ENCODE data around the gene RLN3. TPM values are rescaled to one million over a fixed set of nuclear protein-coding genes. Genes with fewer than 3 reads are reported as not detected.
"Not testable (repeated sequence)": the region's sequence is repeated elsewhere in the genome, so short reads cannot be mapped to it uniquely, and the experiment has no call there.

RLN3 gene
- total RNA-seq, 2 donors from 2014 or later, result not detected

- Mint-ChIP-seq H3K27me3 (no peaks in the 10 kb centered on the region), H3K4me3 (peak overlapping the region; percentile 90), H3K27ac (peak overlapping the region; percentile 98), H3K36me3 (ENCODE audit: low read depth) (peaks cover 13% of the 10 kb centered on the region), H3K4me1 (peaks cover 21% of the 10 kb centered on the region), H3K9me3 (no peaks in the 10 kb centered on the region)
- no peak for ATAC-seq (replicated peaks)
Measured at GRCh38 chr19:14002571-14003250, 25.2 kb upstream of the RLN3 start.

- H3K27ac Mint-ChIP-seq, result peak overlapping the region; percentile 98
- no peak for ATAC-seq (replicated peaks)
- peaks cover 13% of the 10 kb centered on the region for H3K36me3 Mint-ChIP-seq (ENCODE audit: low read depth)
- H3K4me1 Mint-ChIP-seq, result peaks cover 21% of the 10 kb centered on the region
- no peaks in the 10 kb centered on the region for H3K9me3 Mint-ChIP-seq
- no peaks in the 10 kb centered on the region for H3K27me3 Mint-ChIP-seq
- H3K4me3 Mint-ChIP-seq, result peak overlapping the region; percentile 90
Measured at GRCh38 chr19:14003251-14004055, 24.5 kb upstream of the RLN3 start.

- Mint-ChIP-seq H3K4me3 (peak overlapping the region; percentile 94), H3K27ac (peak overlapping the region; percentile 96), H3K4me1 (peaks cover 21% of the 10 kb centered on the region), H3K27me3 (no peaks in the 10 kb centered on the region), H3K9me3 (no peaks in the 10 kb centered on the region), H3K36me3 (ENCODE audit: low read depth) (peaks cover 13% of the 10 kb centered on the region)
- no peak for ATAC-seq (replicated peaks)
Measured at GRCh38 chr19:14004619-14005348, 23.2 kb upstream of the RLN3 start.

GRCh38 chr19:14005349-14006084 lies 22.4 kb upstream of the RLN3 start:
- Mint-ChIP-seq H3K4me1 (peaks cover 21% of the 10 kb centered on the region), H3K36me3 (ENCODE audit: low read depth) (peaks cover 13% of the 10 kb centered on the region), H3K4me3 (peak overlapping the region; percentile 94), H3K27me3 (no peaks in the 10 kb centered on the region), H3K9me3 (no peaks in the 10 kb centered on the region), H3K27ac (peak overlapping the region; percentile 99)
- ATAC-seq (replicated peaks), result peak; percentile 52

GRCh38 chr19:14006085-14006765 lies 21.7 kb upstream of the RLN3 start, which contains the start of gene RFX1:
RFX1 (minus strand) TSS chr19:14006320; CDS start chr19:13993843, 12,477 bp downstream.
- no peaks in the 10 kb centered on the region for H3K27me3 Mint-ChIP-seq
- peak within 1 kb of the TSS; percentile 99 for H3K27ac Mint-ChIP-seq
- H3K4me1 Mint-ChIP-seq, result peaks cover 17% of the 10 kb centered on the region
- ATAC-seq (replicated peaks), result peak; percentile 84
- H3K36me3 Mint-ChIP-seq (ENCODE audit: low read depth), result peaks cover 13% of the 10 kb centered on the region
- no peaks in the 10 kb centered on the region for H3K9me3 Mint-ChIP-seq
- peak within 1 kb of the TSS; percentile 94 for H3K4me3 Mint-ChIP-seq

- peak; percentile 31 for ATAC-seq (replicated peaks)
Measured at GRCh38 chr19:14006766-14007562, 21.0 kb upstream of the RLN3 start.

GRCh38 chr19:14012378-14012915 lies 15.5 kb upstream of the RLN3 start:
- Mint-ChIP-seq H3K4me1 (no peaks in the 10 kb centered on the region), H3K9me3 (no peaks in the 10 kb centered on the region), H3K4me3 (no peak overlapping the region), H3K27me3 (no peaks in the 10 kb centered on the region), H3K27ac (no peak overlapping the region), H3K36me3 (ENCODE audit: low read depth) (no peaks in the 10 kb centered on the region)
- no peak for ATAC-seq (replicated peaks)

More at GRCh38 chr19:14006766-14007562, 21.0 kb upstream of the RLN3 start:
- Mint-ChIP-seq H3K9me3 (no peaks in the 10 kb centered on the region), H3K4me1 (peaks cover 16% of the 10 kb centered on the region), H3K4me3 (peak overlapping the region; percentile 91), H3K36me3 (ENCODE audit: low read depth) (peaks cover 13% of the 10 kb centered on the region), H3K27me3 (no peaks in the 10 kb centered on the region), H3K27ac (peak overlapping the region; percentile 99)

GRCh38 chr19:14015524-14016035 lies 12.4 kb upstream of the RLN3 start:
- Mint-ChIP-seq H3K4me3 (no peak overlapping the region), H3K4me1 (no peaks in the 10 kb centered on the region), H3K9me3 (no peaks in the 10 kb centered on the region), H3K27ac (no peak overlapping the region), H3K36me3 (ENCODE audit: low read depth) (no peaks in the 10 kb centered on the region), H3K27me3 (no peaks in the 10 kb centered on the region)
- ATAC-seq (replicated peaks), result peak; percentile 48

- ATAC-seq (replicated peaks), result no peak
- no peaks in the 10 kb centered on the region for H3K27me3 Mint-ChIP-seq
- no peaks in the 10 kb centered on the region for H3K9me3 Mint-ChIP-seq
- H3K4me1 Mint-ChIP-seq, result no peaks in the 10 kb centered on the region
- H3K36me3 Mint-ChIP-seq (ENCODE audit: low read depth), result no peaks in the 10 kb centered on the region
- no peak overlapping the region for H3K27ac Mint-ChIP-seq
- no peak overlapping the region for H3K4me3 Mint-ChIP-seq
Measured at GRCh38 chr19:14019100-14019499, 8.8 kb upstream of the RLN3 start.

- H3K4me3 Mint-ChIP-seq; H3K36me3 Mint-ChIP-seq (ENCODE audit: low read depth); H3K9me3 Mint-ChIP-seq; H3K27me3 Mint-ChIP-seq; H3K27ac Mint-ChIP-seq; ATAC-seq (replicated peaks); H3K4me1 Mint-ChIP-seq: not testable (repeated sequence)
Measured at GRCh38 chr19:14019739-14020138, 8.2 kb upstream of the RLN3 start.

- peak; percentile 54 for ATAC-seq (replicated peaks)
- Mint-ChIP-seq H3K27ac (no peak overlapping the region), H3K4me1 (no peaks in the 10 kb centered on the region), H3K27me3 (no peaks in the 10 kb centered on the region), H3K4me3 (no peak overlapping the region), H3K9me3 (no peaks in the 10 kb centered on the region), H3K36me3 (ENCODE audit: low read depth) (no peaks in the 10 kb centered on the region)
Measured at GRCh38 chr19:14021474-14021873, 6.5 kb upstream of the RLN3 start.

- ATAC-seq (replicated peaks), result peak; percentile 23
- Mint-ChIP-seq H3K9me3 (no peaks in the 10 kb centered on the region), H3K36me3 (ENCODE audit: low read depth) (no peaks in the 10 kb centered on the region), H3K27ac (no peak overlapping the region), H3K4me1 (no peaks in the 10 kb centered on the region), H3K4me3 (no peak overlapping the region), H3K27me3 (no peaks in the 10 kb centered on the region)
Measured at GRCh38 chr19:14022469-14022868, 5.5 kb upstream of the RLN3 start.
